ENCODE data around the gene NT5C2. TPM values are rescaled to one million over a fixed set of nuclear protein-coding genes. Genes with fewer than 3 reads are reported as not detected.

Gene NT5C2
- total RNA-seq, 4 donors from 2014 or later, result 91.2 to 98.3 (median 92.5) TPM

DNA sequence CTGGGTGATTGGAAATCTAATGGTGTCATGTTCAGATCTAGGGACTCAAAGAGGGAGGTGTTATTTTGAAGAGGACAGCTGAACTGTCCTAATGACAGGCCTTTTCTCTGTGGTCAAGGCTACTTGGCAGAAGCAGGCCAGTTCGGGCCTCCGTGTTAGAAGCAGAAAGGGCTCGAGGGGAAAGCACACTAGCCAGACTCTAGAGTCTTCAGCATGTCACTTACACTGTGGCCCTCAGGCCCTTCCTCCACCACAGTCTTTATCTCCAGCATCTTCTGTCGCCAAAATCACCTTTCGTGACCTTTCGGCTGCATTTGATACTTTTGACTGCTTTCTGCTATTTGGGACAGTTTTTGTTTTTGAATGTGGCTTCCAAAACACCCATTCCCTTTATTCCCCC, 151.7 kb downstream of the NT5C2 start:
- Histone ChIP-seq H3K9me3 (no peaks in the 10 kb centered on the region), H3K4me3 (no peak overlapping the region), H3K4me1 (peaks cover 0 to 4% (median 0%) of the 10 kb centered on the region in 3 donors), H3K27ac (no peak overlapping the region), H3K27me3 (no peaks in the 10 kb centered on the region), H3K36me3 (no peaks in the 10 kb centered on the region)
- TF ChIP-seq, protein P1, sequence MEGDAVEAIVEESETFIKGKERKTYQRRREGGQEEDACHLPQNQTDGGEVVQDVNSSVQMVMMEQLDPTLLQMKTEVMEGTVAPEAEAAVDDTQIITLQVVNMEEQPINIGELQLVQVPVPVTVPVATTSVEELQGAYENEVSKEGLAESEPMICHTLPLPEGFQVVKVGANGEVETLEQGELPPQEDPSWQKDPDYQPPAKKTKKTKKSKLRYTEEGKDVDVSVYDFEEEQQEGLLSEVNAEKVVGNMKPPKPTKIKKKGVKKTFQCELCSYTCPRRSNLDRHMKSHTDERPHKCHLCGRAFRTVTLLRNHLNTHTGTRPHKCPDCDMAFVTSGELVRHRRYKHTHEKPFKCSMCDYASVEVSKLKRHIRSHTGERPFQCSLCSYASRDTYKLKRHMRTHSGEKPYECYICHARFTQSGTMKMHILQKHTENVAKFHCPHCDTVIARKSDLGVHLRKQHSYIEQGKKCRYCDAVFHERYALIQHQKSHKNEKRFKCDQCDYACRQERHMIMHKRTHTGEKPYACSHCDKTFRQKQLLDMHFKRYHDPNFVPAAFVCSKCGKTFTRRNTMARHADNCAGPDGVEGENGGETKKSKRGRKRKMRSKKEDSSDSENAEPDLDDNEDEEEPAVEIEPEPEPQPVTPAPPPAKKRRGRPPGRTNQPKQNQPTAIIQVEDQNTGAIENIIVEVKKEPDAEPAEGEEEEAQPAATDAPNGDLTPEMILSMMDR (IDR thresholded peaks at IDR 0.05), result no peak
- no peak for TF ChIP-seq POLR2A (IDR thresholded peaks at IDR 0.05)
- WGBS, 2 donors, result 84 to 94% methylated on average over 6 of the region's 6 CpGs
- intact Hi-C loops (cut with DNase I), result no loop called here
- DNase-seq, result no peak

DNA sequence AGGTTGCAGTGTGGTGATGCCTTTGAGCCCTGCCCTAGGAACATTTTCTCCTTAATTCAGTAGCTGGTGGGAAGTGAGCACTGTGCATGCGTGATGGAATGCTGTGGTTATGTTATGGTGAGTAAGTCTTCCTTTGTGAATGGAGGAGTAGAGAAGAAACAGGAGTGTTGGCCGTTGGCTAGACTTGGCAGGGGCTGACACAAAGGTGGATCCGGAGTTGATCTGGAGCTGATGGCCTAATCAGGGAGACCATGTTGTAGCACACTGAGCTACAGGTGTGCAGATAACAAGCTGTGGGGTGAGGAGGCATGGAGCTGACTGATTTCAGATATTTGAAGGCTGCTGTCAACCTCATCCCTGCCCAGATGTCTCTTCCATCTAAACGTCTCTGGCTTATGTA, 152.7 kb downstream of the NT5C2 start:
- no peak for DNase-seq
- Histone ChIP-seq H3K27me3 (no peaks in the 10 kb centered on the region), H3K27ac (no peak overlapping the region), H3K36me3 (no peaks in the 10 kb centered on the region), H3K9me3 (no peaks in the 10 kb centered on the region), H3K4me3 (no peak overlapping the region), H3K4me1 (peaks cover 0 to 4% (median 0%) of the 10 kb centered on the region in 3 donors)
- 69 to 75% methylated on average over 4 of the region's 4 CpGs for WGBS, 2 donors
- intact Hi-C loops (cut with DNase I), result no loop called here
- TF ChIP-seq POLR2A (IDR thresholded peaks at IDR 0.05), result no peak
- TF ChIP-seq, protein P1 (IDR thresholded peaks at IDR 0.05), result no peak

DNA sequence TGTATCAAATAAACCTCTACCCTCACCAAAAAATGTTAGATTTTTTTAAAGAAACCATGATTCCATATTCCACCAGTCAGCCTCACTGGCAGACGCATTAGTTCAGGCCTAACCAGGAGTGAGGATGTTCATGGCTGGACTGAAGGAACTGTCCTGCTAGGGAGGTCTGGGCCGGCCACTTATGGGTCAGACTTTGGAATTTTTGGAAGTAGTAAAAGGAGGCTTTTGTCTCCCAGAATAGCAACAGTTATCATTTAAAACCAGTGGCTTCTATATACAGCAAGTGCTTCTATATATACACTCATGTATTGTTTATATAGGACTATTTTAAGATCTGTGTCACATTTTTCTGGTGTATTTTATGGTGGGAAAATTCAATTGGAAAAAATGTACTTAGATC, 154.5 kb downstream of the NT5C2 start:
- whole genome bisulfite sequencing, 2 donors, result 89 to 91% methylated on average over 2 of the region's 2 CpGs
- intact Hi-C loops (cut with DNase I), result no loop called here
- Histone ChIP-seq H3K9me3 (no peaks in the 10 kb centered on the region), H3K36me3 (no peaks in the 10 kb centered on the region), H3K4me3 (no peak overlapping the region), H3K27me3 (no peaks in the 10 kb centered on the region), H3K4me1 (peaks cover 0 to 4% (median 0%) of the 10 kb centered on the region in 3 donors), H3K27ac (no peak overlapping the region)
- no peak for DNase-seq
- no peak for TF ChIP-seq POLR2A (IDR thresholded peaks at IDR 0.05)
- TF ChIP-seq, protein P1 (IDR thresholded peaks at IDR 0.05), result no peak

Other genes starting within 250 kb of the NT5C2 start
- not detected for gene RPEL1, start 52.6 kb upstream of the NT5C2 start, total RNA-seq
- 1 to 10 TPM in 3 of 4 donors, under 1 TPM in 1; 0.38 to 2.5 (median 1.4) TPM for gene INA, start 83.9 kb upstream of the NT5C2 start, total RNA-seq
- 10 to 100 TPM in 1 of 4 donors, 1 to 10 TPM in 3; 3.3 to 11.3 (median 7.8) TPM for gene PCGF6, start 157.9 kb upstream of the NT5C2 start, total RNA-seq
- gene TAF5, start 174.7 kb upstream of the NT5C2 start, total RNA-seq, result 1 to 10 TPM; 2.0 to 5.7 (median 4.5) TPM
- gene ATP5MK, start 203.2 kb upstream of the NT5C2 start, total RNA-seq, result 100 to 1,000 TPM; 264 to 497 (median 417) TPM
- 10 to 100 TPM; 16.7 to 32.6 (median 26.2) TPM for gene PDCD11, start 203.4 kb upstream of the NT5C2 start, total RNA-seq